Left kidney (tissue), 2 donors: ENCODE measurements around the gene LONP1. TPM values are rescaled to one million over a fixed set of nuclear protein-coding genes. Genes with fewer than 3 reads are reported as not detected.

ENCODE experiments used
- DNase-seq: peaks from one replicate; pipeline ENCODE4 v3.0.0-alpha.2; 2013
- polyA plus RNA-seq: library from polyadenylated mRNA; unstranded; fragments of 120-200 nt; gene quantifications from one replicate; pipeline ENCODE4 v1.2.1, GENCODE V29; 2013; ENCODE audit not compliant: insufficient read length

Gene LONP1
- polyA plus RNA-seq, 1 donor = 50.7 TPM

GRCh38 chr19:5679289-5680083 lies 40.5 kb downstream of the LONP1 start:
- no peak for DNase-seq

- DNase-seq = no peak
These were observed 41.8 kb downstream of the LONP1 start for GRCh38 chr19:5678071-5678718.

- DNase-seq = no peak
These were observed 42.4 kb downstream of the LONP1 start for GRCh38 chr19:5677580-5677979.

GRCh38 chr19:5677136-5677535 lies 42.8 kb downstream of the LONP1 start:
- DNase-seq = no peak

- no peak for DNase-seq
These were observed 43.2 kb downstream of the LONP1 start for GRCh38 chr19:5676772-5677105.

- DNase-seq = no peak
These were observed 43.7 kb downstream of the LONP1 start for GRCh38 chr19:5676105-5676771.

- DNase-seq = no peak
These were observed 45.2 kb downstream of the LONP1 start for GRCh38 chr19:5674714-5675113.

GRCh38 chr19:5673752-5674151 lies 46.2 kb downstream of the LONP1 start:
- no peak for DNase-seq

- no peak for DNase-seq
These were observed 47.1 kb downstream of the LONP1 start for GRCh38 chr19:5672708-5673459.

- DNase-seq = no peak
These were observed 48.3 kb downstream of the LONP1 start for GRCh38 chr19:5671600-5671999.

- no peak for DNase-seq
These were observed 50.7 kb downstream of the LONP1 start for GRCh38 chr19:5669212-5669611.

GRCh38 chr19:5667751-5668271 lies 52.1 kb downstream of the LONP1 start:
- no peak for DNase-seq

- no peak for DNase-seq
These were observed 52.9 kb downstream of the LONP1 start for GRCh38 chr19:5666921-5667610.

- DNase-seq = no peak
These were observed 54.0 kb downstream of the LONP1 start for GRCh38 chr19:5665781-5666513.

- no peak for DNase-seq
These were observed 55.4 kb downstream of the LONP1 start for GRCh38 chr19:5664515-5664914.

GRCh38 chr19:5663904-5664303 lies 56.0 kb downstream of the LONP1 start:
- no peak for DNase-seq

GRCh38 chr19:5661483-5661882 lies 58.5 kb downstream of the LONP1 start:
- DNase-seq = no peak

- DNase-seq = no peak
These were observed 64.5 kb downstream of the LONP1 start for GRCh38 chr19:5655412-5655811.

GRCh38 chr19:5654931-5655330 lies 65.0 kb downstream of the LONP1 start:
- no peak for DNase-seq

GRCh38 chr19:5652261-5652660 lies 67.7 kb downstream of the LONP1 start:
- no peak for DNase-seq

- DNase-seq = no peak
These were observed 68.6 kb downstream of the LONP1 start for GRCh38 chr19:5651361-5651760.
